CD4-positive, alpha-beta T cell treated with Interleukin-10 for 1 hour (primary cell): ENCODE measurements around the gene MEN1.

ENCODE experiments used
- DNase-seq: peaks from one replicate; pipeline ENCODE4 v3.0.0-alpha.2; 2020

Gene MEN1

DNA sequence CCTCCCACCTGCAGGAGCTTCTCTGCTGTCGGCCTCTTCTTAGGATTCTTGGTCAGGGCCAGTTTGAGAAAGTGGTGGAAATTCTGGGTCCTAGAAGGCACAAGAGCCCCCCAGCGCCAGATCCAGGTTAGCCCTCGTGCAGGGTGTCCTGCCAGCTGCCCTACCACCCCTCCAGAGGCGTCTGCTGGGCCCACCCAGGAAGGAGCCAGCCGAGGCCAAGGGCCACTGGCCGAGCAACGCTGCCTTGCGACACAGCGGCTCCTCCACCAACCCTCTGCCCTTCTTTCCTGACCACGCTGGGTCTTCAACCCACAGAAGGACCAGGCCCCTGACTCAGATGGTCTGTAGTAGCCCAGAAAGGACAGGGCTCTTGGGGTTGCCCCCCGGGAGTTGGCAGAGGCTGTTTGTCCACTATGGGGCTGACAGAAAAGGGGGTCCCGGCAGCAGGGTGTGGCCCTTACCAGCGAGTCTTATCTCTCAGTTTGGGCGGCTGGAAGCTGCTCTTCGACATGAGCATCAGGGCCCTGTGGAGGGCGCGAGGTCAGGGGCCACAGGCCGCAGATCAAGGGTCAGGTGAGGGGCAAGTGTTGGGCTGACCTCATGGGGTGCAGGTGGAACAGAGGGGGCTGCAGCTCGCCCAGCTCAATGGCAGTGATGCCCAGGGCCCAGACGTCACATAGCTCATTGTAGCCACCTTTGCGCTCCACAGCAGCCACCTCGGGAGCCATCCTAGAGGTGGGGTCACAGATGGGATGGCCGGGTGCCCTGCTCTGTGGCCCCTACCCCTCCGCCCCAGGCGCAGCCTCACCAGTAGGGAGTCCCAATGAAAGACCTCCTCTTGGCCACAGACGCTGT, 9.8 kb downstream of the MEN1 start:
- DNase-seq: no peak

GRCh38 chr11:64799623-64800302, 10.6 kb downstream of the MEN1 start:
- no peak for DNase-seq

DNA sequence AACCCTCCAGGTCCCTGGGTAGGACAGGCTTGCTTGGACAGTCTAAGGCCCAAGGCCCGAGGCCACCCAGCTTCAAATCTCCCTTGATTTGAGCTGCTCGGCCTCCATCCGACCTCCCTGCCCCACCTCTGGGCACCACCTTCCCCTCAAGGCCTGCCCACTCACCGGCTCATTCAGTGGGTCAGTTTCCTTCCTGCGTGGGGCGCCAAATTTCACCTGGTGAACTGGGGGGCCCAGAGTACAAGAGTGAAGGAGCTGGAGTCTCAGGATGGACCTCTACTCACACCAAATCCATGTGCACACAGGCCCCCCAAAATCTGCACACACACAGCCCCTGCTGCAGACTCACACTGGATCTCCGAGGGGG, 11.1 kb downstream of the MEN1 start:
- no peak for DNase-seq

DNA sequence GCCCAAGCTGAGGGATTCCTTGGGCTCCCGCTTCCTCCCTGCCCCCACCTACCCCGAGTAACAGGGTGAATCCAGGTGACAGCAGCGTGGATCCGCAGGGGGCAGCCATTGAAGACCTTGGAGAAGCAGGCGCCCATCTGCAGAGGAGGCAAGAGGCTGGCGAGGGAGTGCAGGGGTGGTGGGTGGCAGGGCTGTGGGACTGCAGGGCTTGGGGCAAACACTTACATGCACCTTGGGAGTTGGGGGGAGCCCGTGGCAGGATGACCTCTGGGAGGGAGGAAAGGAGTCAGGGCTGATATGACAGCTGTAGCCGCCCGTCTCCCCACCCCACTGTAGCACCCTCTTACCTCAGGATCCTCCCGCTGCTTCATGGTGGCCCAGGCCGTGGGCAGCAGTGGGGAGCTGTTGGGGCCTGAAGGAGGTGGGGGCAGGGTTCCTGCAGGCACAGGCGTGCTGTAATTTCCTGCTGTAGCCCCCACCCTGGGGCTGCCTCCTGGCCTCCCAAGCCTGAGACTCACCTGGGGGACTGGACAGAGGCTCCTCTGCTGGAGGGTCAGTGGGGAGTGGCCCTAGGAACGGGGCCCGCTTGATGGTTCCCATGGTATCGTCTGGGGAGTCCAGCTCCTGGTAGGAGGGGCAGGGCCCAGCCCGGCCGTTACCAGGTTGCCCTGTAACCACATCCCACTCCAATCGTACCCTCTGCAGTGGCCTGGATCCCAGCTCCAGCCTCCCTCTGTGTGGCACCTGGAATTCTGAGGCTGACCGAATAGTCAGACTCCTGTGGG, 13.4 kb downstream of the MEN1 start:
- DNase-seq: no peak

- DNase-seq: no peak
Measured at GRCh38 chr11:64796047-64796756, 14.1 kb downstream of the MEN1 start.

- no peak for DNase-seq
Measured at GRCh38 chr11:64794526-64794925, 15.8 kb downstream of the MEN1 start.

DNA sequence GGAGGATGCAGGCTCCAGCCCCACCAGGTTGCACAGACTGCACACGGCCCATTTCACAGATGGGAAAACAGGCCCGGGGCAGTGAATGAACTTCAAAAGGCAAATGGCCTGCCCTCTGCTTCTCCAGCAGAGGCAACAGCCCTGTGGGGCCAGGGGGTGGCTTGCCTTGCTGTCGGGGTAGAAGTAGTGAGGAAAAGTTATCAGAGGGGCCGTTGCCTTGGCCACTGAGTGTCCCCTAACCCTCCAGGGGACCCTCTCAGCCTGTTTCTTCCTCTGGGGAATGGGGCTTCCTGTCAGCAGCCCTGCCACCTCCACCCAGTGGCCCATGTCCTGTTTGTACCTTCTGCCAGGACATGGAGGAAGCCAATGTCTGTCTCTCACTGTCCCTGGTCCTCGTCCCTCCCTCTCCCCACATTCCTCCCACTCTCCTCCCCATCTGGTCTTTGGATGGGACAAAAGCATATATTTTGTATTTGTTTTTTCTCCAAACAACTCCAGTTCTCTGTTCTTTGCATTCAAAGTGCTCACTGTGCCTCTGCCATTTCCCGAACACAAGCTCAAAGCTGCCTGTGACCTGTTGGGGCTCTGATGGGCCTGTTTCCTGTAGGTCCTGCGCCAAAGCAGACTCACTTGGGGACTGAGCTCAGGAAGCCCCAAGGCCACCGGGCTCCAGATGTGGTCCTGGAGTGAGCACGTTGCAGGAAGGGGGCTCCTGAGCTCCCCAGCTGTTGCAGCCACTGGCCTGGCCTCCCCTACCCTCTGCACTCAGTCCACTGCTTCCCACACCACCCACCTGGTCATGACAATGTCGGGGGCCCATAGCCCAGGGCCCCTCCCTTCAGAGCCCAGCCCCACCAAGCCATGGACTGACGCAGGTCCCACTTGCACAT, 16.8 kb downstream of the MEN1 start:
- DNase-seq: no peak

- no peak for DNase-seq
Measured at GRCh38 chr11:64792482-64792881, 17.9 kb downstream of the MEN1 start.

- no peak for DNase-seq
Measured at GRCh38 chr11:64791781-64792291, 18.5 kb downstream of the MEN1 start.

- no peak for DNase-seq
Measured at GRCh38 chr11:64790205-64791095, 19.9 kb downstream of the MEN1 start.

- DNase-seq: no peak
Measured at GRCh38 chr11:64789331-64790204, 20.8 kb downstream of the MEN1 start.

DNA sequence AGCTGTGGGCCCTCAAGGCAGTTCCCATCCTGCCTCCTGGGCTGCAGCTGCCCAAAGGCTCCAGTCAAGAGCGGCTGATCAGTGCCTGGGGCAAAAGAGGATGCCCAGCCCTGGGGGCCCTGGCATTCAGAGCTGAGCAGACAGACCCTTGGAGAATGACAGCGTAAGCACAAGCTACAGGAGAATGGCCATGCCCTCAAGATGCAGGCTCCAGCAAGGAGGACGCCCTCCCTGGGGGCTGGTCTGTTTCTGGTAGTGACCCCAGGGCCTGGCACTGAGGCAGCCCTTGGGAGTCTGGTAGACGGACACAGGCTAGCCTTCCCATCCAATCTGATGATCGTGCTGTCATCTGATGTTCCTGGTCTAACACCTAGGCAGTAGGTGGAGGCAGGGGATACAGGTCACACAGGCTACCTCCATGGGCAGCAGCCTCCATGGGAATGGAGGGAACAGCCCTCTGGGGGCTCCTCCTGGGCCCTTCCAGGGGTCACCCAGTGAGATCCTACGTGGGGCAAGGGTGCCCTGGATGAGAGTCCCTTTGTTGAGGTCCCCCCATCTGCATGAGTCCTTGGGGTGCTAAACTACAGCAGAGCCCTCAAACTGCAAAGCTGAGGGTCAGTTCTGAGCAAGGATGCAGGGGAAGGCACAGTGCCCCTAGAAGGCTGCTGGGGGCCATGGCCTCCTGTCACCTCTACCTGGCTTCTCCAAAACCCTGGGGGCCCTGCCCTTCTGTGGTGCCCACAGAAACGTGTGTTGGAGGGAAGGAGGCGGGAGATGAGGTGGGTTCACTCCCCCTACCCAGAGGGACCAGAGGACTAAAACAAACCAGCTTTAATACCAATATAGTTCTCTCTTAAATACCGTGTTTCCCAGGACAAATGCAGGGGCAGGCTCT, 21.8 kb downstream of the MEN1 start:
- no peak for DNase-seq

DNA sequence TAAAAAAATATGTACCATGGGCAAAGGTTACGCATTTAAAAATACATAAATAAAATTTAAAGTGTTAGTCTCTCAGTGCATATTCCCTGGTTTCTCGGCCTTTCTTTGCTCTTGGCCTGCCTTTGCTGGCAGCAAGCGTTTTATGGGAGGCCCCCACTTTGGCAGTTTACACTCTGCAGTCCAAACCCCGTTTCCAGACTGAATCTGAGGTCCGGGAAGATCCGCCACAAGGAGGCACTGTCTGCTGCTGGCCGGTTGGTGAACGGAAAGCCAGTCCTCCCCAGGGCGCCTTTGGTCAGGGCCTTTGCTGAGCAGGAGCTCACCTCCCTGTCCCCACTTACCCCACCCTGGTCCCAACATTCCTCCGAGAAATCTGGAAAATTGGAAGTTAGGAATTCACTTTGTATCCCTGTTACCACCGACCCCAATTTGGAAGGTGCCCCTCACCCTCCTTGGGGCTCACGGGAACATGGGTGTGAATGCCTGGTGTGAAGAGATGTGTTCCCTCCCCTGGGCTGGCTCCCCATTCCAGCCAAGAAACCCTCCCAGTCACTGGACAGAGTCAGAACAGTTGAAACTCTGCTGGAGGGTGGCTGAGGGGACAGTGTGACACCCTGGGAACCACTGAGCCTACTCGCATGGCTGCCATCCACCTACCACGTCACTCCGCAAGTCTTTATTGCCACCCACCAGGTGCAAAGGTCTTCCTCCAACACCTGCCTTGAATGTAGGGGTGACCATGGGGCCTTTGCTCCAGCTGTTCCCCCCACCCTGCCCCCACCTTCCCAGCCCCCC, 22.6 kb downstream of the MEN1 start:
- peak; percentile 73 for DNase-seq

DNA sequence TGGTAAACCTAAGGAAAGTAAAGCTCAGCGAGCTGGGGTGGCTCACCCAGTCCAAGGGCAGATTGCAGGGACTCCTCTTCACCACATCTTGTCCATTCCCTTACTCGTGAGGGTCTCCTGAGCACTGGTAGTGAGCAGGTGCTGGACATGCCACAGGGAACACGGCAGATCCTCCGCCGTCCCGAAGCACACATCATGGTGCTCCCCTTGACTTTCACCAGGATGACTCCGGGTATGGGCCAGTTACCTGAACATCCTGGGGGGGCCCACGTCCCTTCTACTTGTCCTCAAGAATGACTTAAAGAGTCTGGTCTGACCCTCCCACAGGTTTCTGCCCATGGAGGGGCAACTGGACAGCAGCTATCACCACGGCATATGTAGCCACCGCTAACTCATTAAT, 24.0 kb downstream of the MEN1 start:
- no peak for DNase-seq

DNA sequence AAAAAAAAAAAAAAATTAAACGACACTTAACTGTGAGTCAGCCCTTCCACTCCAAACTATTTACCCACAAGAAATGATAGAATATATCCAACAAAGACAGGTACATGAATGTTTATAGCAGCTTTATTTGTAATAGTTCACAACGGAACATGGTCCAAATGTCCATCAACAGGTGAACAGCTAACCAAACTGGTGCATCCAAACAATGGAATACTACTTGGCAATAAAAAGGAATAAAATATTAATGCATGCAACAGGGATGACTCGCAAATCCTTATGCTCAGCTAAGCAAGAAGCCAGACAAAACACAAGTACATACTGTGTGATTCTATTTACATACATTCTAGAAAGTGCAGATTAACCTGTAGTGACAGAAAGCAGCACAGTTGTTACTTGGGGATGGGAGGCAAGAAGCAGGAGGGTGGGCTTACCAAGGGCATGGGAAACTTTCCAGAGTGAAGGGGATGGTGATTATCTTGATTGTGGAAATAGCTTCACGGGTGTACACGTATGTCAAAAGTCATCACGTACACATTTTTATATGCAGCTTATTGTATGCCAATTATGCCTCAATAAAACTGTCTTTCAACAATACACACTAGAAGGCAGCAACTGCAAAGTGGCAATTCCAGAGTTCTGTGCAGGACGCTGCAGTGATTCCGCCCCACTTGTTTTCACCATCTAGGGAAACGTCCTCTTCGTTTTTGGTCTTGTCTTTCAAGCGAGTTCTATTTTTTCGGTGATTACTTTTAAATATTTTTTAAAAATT, 25.4 kb downstream of the MEN1 start:
- no peak for DNase-seq

- DNase-seq: peak; percentile 100
Measured at GRCh38 chr11:64778473-64779298, 31.7 kb downstream of the MEN1 start, which contains the start of gene SF1. Gene SF1, minus strand, starts transcription at chr11:64778542. Its CDS starts 150 bp downstream, at chr11:64778392.
